ENCODE results near the gene PRKAB1.

- no peak for TF ChIP-seq SMC3 (IDR thresholded peaks at IDR 0.05)
- TF ChIP-seq ELK1 (IDR thresholded peaks at IDR 0.05; ENCODE audit: low read depth, low read length), result no peak
- no peak for TF ChIP-seq CTCF (IDR thresholded peaks at IDR 0.05)
- TF ChIP-seq RFX5 (IDR thresholded peaks at IDR 0.05), result no peak
- no peak for TF ChIP-seq MAX (IDR thresholded peaks at IDR 0.05)
- no peak for TF ChIP-seq RARB (CRISPR knock-in tag; IDR thresholded peaks at IDR 0.05)
- TF ChIP-seq USF2 (IDR thresholded peaks at IDR 0.05), result no peak
- TF ChIP-seq BHLHE40 (IDR thresholded peaks at IDR 0.05; ENCODE audit: low read depth, low read length), result no peak
Measured at GRCh38 chr12:119704065-119704747, 36.3 kb downstream of the PRKAB1 start.

All from A549 (cell line).